Middle frontal gyrus (tissue), 1 donor: ENCODE results near the gene BZW2.

ENCODE experiments used
- DNase-seq: peaks from one replicate; pipeline ENCODE4 v3.0.0-alpha.2; 2015; ENCODE audit warnings: low spot score; ENCODE audit errors: extremely low spot score

BZW2 gene

GRCh38 chr7:16712916-16713315, 66.9 kb downstream of the BZW2 start:
- no peak for DNase-seq

DNA sequence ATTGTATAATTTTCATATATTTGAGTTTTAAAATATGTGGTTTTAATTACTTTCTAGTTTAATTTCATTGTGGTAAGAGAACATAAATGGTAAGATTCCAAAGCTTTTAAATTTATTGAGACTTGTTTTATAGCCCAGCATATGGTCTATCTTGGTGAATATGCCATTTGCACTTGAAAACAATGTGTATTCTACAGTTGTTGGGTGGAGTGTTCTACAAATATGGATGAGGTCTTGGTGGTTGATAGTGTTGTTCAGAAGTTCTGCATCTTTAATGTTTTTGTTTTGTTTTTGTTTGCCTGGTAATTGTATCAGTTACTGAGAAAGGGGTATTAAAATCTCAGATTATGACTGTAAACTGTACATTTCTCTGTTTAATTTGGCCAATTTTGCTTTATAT, 69.9 kb downstream of the BZW2 start:
- no peak for DNase-seq

- DNase-seq = no peak
Observed at GRCh38 chr7:16718111-16718656, 72.2 kb downstream of the BZW2 start.

GRCh38 chr7:16719699-16720098, 73.7 kb downstream of the BZW2 start:
- DNase-seq = no peak

- no peak for DNase-seq
Observed at GRCh38 chr7:16721541-16721940, 75.6 kb downstream of the BZW2 start.

- no peak for DNase-seq
Observed at GRCh38 chr7:16724344-16724743, 78.4 kb downstream of the BZW2 start.

- DNase-seq = no peak
Observed at GRCh38 chr7:16726189-16726588, 80.2 kb downstream of the BZW2 start.

GRCh38 chr7:16727736-16728135, 81.8 kb downstream of the BZW2 start:
- no peak for DNase-seq

DNA sequence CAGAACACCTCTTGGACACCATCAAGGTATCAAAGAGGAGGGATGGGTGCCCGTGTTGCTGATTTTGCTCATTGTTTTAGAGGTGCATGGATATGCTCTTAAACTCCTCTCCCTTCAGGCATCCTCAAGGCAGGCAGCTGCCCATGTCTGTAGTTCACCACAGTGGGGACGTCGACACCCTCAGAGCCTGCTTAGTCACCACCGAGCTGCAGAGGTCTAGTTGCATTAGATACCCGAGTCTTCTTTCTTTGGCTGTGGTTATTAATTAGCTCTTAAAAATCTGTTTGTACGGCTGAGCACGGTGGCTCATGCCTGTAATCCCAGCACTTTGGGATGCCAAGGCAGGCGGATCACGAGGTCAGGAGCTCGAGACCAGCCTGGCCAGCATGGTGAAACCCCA, 82.8 kb downstream of the BZW2 start:
- no peak for DNase-seq

- DNase-seq = no peak
Observed at GRCh38 chr7:16729541-16729940, 83.6 kb downstream of the BZW2 start.

GRCh38 chr7:16730937-16731336, 85.0 kb downstream of the BZW2 start:
- no peak for DNase-seq

- no peak for DNase-seq
Observed at GRCh38 chr7:16732828-16733227, 86.8 kb downstream of the BZW2 start.

GRCh38 chr7:16734148-16734726, 88.3 kb downstream of the BZW2 start:
- DNase-seq = no peak

DNA sequence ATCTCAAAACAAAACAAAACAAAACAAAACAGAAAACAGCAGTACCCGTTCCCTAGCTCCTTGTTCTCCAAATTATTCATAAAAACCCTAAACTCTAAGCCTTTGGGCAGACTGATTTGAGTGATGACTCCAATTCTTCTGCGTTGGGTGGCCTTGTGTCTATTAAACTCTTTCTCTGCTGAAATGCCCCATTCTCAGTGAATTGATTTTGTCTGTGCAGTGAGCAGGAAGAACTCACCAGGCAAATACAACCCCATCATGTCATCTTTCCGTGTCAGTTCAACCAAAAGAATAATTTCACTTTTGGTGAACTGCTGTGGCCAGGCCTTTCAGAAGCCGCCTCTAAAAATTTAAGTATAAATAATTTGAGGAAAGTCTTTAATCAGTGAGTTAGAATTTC, 89.0 kb downstream of the BZW2 start:
- DNase-seq = no peak

GRCh38 chr7:16738011-16738688, 92.2 kb downstream of the BZW2 start:
- DNase-seq = no peak

DNA sequence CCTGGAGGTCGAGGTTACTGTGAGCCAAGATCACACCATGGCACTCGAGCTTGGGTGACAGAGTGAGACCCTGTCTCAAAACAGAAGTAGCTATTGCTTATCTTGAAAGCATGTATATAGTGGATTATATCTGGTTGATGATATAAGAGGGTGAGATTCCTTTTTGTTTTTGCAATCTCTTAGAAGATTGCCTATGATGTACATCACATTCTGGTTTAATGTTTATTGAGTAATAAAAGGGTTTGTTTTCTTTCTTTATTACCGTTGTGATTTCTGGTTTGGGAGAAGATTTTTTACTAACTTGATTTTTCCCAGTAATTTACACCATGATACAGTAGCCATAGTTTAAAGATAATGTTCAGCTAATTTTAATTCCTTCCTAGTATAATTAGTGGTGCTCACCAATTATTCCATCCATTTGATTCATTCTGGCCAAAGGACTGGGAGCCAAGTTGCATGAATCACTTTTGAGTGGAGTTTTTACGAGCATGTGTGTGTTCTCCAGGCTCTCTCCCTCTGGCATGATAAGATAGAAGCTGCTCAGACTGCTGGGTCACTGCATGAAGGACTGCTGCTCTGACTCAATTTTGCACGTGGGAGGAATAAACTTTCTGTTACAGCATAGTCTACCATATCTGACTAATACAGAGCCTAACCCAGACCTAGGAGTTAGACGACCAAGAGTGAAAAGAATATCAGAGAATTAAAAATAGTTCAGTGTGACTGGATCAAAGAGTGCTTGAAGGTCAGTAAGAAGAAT, 94.1 kb downstream of the BZW2 start:
- DNase-seq = no peak

DNA sequence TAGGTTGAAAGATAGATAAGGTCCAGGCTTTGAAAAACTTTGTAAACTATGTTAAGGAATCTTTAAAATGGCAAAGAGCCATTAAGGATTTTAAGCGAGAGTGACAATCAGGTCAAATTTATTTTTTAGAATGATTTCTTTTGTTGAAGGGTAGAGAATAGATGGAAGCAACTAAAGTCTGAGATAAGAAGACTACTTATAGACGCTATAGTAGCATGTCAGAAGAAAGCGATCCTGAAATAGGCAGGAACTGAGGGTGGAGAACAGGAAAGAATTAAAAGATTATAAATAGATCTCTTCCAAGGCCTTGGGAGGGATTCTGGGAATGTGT, 94.6 kb downstream of the BZW2 start:
- no peak for DNase-seq

DNA sequence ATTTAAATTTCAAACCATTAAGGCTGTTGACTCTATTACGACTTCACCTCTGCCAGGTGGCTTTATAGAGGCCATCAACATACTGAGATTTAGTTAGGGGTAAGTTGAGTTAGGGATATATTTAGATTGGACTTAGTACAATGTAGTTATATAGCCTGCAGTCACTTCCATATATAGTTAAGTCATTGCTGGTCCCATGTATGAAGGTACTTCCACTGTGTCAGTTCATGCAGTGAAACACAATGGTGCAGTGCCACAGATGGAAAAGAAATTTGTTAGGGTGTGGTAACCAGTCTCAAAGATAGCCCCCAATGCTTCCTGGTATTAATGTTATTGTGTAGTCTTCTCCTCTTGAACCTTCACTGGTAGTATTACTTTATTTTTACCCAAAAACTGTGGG, 95.0 kb downstream of the BZW2 start:
- no peak for DNase-seq

- no peak for DNase-seq
Observed at GRCh38 chr7:16741676-16742075, 95.7 kb downstream of the BZW2 start.

DNA sequence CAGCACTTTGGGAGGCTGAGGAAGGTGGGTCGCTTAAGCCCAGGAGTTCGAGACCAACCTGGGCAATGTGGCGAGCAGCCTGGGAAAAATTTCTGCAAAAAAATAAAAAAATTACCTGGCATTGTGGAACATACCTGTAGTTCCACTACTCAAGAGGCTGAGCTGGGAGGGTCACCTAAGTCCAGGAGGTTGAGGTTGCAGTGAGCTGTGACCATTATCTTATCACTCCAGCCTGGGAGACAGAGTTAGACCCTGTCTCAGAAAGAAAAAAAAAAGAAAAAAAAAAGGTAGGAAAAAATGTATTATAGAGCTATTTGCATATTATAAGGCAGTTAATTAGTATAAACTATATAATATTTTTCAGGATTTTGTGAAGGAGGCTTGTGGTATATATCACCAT, 96.6 kb downstream of the BZW2 start:
- DNase-seq = no peak

DNA sequence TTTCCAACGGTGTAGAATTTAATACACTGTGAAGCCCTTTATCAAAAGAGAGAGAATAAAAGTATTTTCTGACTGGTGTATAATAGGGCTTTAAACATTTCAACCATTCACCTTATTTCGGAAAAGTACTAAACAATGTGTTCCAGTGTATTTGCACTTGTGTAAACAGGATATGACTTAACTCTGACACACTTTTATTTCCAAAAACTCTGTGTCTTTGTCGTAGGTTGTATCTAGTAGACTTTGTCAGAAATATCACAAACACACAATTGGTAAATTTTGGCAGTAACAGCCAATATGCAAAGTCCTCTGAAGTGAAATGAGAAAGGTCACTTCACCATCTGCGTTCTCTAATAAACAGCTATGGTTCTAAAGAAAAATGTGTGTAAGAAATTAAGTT, 97.3 kb downstream of the BZW2 start:
- DNase-seq = no peak

DNA sequence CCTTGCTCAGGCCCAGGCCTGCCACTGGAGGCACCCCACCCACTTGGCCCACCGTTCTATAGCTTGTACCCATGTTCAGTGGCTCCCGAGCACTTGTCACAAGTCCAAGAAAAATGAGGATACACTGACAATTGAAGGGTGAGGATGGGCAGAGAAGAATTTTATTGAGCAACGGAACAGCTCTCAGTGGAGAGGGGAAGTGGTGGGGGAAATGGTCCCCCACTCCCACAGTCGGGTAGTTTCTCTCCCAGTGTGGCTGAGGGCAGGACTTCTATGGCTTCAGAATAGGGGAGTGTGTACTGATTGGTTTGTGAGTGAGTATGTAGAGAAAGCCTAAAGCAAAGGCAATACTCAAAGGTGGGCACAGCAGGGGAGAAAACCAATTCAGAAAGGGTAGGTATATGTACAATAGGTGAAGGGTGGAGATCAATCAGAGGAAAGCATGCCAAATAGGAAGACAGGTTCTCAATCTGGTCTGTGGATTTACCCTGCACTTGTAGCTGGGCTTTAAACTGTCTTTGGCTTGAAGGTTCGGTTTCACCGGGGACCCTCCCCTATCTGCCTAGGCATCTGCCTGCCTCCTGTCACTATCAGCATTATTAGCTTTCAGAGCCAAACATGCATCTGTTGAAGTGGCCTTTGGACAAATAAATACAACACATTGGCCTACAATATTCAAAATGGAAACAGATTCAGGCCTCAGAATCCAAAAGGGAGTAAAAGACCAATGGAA, 98.7 kb downstream of the BZW2 start:
- DNase-seq = no peak
